Cardiac fibroblast (primary cell): ENCODE measurements around the gene PSMA4.
"Not testable (repeated sequence)": the region's sequence is repeated elsewhere in the genome, so short reads cannot be mapped to it uniquely, and the experiment has no call there.

Source experiments
- DNase-seq, 2 donors: peaks; one replicate each; pipeline versions ENCODE4 v3.0.0 to v3.0.0-alpha.2; 2010; ENCODE audit warnings: low read depth in 2 of 2
- H3K4me3 ChIP-seq, 2 donors: replicated peaks in 1 of 2; 1 replicate in 1 of 2; 2 replicates in 1 of 2; pipeline ENCODE4 v1.5.1; 2011; ENCODE audit warnings: low read depth in 2 of 2, low read length in 2 of 2, mild to moderate bottlenecking in 2 of 2, moderate library complexity in 1 of 2
- TF ChIP-seq, protein P1 (sequence below): IDR thresholded peaks from one replicate; pipeline ENCODE4 v1.5.1; 2011; ENCODE audit warnings: low read depth, mild to moderate bottlenecking, low read length, inconsistent platforms

PSMA4 gene

DNA sequence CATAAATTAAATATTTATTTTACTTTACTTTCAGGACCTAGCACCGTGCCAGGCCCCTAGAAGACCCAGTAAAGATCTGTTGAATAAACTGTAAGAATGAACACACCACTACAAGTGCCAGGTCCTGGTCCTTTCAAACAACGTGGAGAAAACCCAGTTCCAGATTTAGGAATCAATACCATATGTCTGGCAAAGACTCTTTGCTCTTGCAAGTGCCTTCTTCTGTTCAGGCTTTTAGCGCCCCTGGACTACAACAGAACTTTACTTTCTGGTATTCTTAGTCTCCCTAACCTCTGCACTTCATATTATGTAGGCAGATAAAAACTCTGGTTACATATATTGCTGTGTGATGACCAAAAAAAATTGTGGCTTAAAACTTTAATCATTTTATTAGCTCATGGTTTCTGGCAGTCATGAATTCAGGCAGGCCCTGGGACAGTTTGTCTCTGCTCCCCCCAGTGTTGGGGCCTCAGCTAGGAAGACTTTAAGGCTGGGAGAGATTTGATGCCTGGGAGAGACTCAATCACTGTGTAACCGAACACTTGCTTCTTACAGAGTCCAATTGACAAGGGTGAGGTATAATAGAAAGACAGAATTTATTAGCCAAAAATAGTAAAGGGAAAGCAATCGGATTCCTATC is 2.9 kb upstream of the PSMA4 start:
- DNase-seq, result no peak
- TF ChIP-seq, protein P1, sequence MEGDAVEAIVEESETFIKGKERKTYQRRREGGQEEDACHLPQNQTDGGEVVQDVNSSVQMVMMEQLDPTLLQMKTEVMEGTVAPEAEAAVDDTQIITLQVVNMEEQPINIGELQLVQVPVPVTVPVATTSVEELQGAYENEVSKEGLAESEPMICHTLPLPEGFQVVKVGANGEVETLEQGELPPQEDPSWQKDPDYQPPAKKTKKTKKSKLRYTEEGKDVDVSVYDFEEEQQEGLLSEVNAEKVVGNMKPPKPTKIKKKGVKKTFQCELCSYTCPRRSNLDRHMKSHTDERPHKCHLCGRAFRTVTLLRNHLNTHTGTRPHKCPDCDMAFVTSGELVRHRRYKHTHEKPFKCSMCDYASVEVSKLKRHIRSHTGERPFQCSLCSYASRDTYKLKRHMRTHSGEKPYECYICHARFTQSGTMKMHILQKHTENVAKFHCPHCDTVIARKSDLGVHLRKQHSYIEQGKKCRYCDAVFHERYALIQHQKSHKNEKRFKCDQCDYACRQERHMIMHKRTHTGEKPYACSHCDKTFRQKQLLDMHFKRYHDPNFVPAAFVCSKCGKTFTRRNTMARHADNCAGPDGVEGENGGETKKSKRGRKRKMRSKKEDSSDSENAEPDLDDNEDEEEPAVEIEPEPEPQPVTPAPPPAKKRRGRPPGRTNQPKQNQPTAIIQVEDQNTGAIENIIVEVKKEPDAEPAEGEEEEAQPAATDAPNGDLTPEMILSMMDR, result no peak
- H3K4me3 ChIP-seq, result no peak overlapping the region

DNA sequence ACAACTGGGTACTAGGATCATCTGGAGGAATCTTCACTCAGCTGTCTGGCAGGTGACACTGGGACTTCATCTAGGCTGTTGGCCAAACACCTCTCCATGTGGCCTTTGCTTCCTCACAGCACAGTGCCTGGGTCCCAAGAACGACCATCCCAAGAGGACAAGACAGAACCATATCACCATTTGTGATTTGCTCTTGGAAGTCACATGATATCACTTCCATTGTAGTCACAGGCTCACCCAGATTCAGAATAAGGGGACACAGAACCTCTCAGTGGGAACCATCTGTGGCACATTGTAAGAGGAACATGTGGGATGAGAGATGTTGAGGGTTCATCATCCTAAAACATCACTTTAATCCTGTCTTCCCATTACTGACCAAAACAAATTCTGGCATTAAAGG is 1.9 kb upstream of the PSMA4 start:
- TF ChIP-seq, protein P1, result no peak
- H3K4me3 ChIP-seq, result no peak overlapping the region
- no peak for DNase-seq

DNA sequence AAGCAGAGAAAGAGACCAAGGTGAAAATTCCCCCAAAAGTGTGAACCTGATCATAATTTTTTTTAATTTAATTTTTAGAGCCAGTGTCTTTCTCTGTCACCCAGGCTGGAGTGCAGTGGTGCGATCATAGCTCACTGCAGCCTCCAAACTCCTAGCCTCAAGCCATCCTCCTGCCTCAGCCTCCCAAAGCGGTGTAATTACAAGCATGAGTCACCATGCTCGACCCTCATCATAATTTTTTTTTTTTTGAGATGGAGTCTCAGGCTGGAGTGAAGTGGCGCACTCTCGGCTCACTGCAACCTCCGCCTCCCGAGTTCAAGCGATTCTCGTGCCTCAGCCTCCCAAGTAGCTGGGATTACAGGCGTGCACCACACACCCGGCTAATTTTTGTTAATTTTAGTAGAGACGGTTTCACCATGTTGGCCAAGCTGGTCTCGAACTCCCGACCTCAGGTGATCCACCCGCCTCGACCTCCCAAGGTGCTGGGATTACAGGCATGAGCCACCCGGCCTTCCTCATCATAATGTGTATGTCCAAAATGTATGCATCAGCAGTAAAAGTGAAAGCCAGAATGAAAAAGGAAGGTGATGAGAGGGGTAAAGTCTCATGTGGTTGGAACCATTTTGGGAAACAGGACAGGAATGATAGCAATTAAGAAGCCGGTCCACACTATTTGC is 642 bp upstream of the PSMA4 start:
- not testable (repeated sequence) for DNase-seq
- H3K4me3 ChIP-seq, result peak overlapping the region; percentile 78 to 95

DNA sequence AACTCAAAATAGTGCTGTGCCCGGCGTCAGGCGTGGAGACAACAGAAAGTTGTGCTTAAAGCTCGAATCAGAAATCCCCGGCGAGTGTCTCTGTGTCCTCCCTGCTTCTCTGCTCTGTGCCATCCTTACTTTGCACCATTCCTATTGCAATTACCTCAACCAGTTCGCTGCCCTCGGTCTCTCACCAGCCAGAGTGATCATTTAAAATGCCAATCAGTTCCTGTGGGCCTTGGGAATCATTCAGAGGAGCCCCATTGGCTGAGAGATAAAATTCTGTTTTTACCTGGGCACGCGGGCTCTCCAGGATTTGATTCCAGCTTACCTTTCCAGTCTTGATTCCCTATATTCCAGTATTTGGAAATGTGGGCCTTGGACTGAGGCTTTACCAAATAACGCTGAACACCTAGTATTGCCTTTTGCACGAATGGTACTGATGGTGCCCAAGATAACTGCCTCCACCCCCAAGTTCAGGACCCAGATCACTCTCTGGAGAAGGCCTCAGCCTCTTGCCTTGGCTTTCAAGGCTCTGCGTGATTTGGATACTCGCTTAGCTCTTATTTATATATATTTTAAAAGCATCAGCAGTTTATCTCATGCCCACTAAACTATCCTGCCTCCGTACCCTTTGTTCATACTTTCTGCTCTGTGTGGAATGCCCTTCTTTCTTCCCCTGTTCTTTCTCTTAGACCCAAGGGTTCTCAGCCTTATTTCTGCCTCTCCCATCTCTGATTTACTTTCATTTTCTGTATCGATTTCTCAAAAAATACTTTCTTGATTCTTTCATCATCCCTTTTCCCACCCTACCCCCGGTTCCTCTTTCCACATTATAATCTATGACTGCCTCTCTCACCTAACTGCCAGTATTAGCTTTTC is 863 bp downstream of the PSMA4 start:
- TF ChIP-seq, protein P1, result no peak
- H3K4me3 ChIP-seq, result peak overlapping the region; percentile 78 to 95
- peak; percentile 4 to 9 for DNase-seq

DNA sequence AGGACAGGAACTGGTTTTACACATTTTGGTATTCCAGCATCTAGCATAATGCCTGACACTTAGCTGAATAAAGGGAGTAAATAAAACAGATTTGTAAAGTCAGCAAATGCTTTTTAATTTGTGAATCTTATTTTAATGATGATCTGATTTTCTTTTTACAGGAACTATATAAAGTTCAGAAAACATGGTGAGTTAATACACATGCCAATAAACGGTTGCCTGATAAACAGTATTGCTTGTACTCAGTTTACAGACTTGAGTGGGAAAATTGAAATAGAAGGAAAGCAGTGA is 1.4 kb downstream of the PSMA4 start:
- no peak for DNase-seq
- peak overlapping the region; percentile 78 to 95 for H3K4me3 ChIP-seq
- TF ChIP-seq, protein P1, result no peak

DNA sequence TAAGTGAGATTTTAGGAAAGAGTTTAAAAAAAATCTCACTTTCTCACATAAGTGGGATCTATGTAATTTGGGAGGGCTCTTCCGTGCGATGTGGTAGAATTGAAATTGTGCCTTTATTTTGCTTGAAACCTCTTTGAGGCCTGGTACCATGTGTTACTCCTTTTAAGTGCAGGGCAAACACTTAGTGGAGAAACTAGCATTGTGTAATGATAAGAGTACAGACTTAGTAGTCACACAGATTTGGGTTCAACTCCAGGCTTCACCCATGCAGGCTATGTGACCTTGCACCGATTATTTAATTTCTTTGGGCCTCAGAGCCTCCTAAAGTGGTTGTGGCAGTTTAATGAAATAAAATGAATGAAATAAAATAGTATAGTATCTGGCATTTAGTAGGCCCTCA is 2.4 kb downstream of the PSMA4 start:
- no peak overlapping the region for H3K4me3 ChIP-seq
- TF ChIP-seq, protein P1, result no peak
- DNase-seq, result no peak

DNA sequence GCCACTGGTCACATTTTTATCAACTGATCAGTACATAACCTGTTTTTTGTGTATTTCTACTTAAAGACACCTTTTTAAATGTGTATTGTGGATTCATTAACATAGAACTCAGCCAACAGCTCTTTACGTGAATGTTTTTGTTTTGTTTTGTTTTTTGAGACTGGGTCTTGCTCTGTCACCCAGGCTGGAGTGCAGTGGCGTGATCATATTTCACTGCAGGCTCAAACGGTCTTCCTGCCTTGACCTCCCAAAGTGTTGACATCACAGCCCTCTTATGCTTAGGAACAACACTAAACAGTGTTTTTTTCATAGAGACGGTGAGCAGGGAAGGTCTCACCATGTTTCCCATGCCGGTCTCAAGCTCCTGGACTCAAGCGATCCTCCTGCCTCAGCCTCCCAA is 9.9 kb downstream of the PSMA4 start:
- no peak overlapping the region for H3K4me3 ChIP-seq
- TF ChIP-seq, protein P1, result no peak
- no peak for DNase-seq
